Neural progenitor cell (in vitro differentiated cells): ENCODE results near the gene ACSM2A.

ENCODE experiments used
- CTCF ChIP-seq: fragments of 200-600 bp; sonication (generic); IDR thresholded peaks from 2 replicates; pipeline ENCODE4 v1.5.1; 2017; ENCODE audit warnings: antibody characterized with exemption, mild to moderate bottlenecking
- EZH2 ChIP-seq: fragments of 200-600 bp; sonication (generic); IDR thresholded peaks from 2 replicates; pipeline ENCODE4 v1.6.1; 2017; ENCODE audit warnings: antibody characterized with exemption, mild to moderate bottlenecking, moderate library complexity

GRCh38 chr16:20424129-20424866 lies 27.0 kb upstream of the ACSM2A start:
- TF ChIP-seq EZH2 (no peak), CTCF (no peak)
